GM12891 (cell line): ENCODE measurements around the gene STXBP5.

ENCODE experiments used
- PAX5 ChIP-seq: IDR thresholded peaks from 2 replicates; pipeline ENCODE4 v1.6.1; 2011; ENCODE audit warnings: low read length, moderate library complexity, mild to moderate bottlenecking; ENCODE audit not compliant: insufficient read depth, severe bottlenecking
- POLR2A ChIP-seq: IDR thresholded peaks from 2 replicates; pipeline ENCODE4 v1.6.1; 2011; ENCODE audit warnings: low read depth, low read length, control low read depth
- POLR2AphosphoS5 ChIP-seq: IDR thresholded peaks from 2 replicates; pipeline ENCODE4 v1.6.1; 2011; ENCODE audit warnings: low read depth, low read length, control low read depth
- SPI1 ChIP-seq: IDR thresholded peaks from 2 replicates; pipeline ENCODE4 v1.6.1; 2011; ENCODE audit warnings: low read depth, low read length, control low read depth
- TAF1 ChIP-seq: IDR thresholded peaks from 2 replicates; pipeline ENCODE4 v1.6.1; 2011; ENCODE audit warnings: low read depth, low read length, control low read depth

DNA sequence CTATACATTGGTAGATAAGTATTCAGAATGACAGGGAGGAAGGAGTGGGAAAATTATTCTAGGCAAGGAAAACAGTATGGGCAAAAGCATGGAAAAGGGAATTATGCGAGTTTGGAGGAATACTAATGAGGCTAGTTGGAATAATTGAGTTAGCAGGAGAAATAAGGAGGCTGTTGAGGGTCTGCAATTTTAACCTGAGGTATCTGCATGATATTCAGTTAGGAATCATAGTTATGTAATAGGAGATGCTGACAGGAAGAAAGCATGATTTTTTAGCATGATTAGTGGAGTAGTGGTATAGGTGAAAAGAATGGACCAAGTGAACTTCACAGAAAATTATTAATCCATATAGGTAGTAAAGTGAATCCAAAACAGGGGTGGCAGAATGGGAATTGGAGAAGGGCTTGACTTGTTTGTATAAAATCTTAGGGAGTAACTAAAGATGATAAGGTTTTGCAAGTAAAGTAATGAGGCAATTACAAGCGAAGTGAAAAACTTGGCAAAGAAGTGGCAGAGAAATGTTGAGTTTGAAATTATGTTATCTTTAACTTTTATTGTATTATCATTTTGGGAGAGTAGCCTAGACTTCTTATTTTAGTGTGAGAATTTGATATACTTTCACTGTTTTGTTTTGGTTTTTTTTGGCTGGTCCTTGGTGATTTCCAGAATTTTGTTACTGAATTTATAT lies 5.7 kb downstream of the STXBP5 start:
- TF ChIP-seq POLR2AphosphoS5 (no peak), POLR2A (no peak), TAF1 (no peak), PAX5 (no peak), SPI1 (no peak)
